Measurements from ENCODE around the gene TOP2B.

The TOP2B gene, protein sequence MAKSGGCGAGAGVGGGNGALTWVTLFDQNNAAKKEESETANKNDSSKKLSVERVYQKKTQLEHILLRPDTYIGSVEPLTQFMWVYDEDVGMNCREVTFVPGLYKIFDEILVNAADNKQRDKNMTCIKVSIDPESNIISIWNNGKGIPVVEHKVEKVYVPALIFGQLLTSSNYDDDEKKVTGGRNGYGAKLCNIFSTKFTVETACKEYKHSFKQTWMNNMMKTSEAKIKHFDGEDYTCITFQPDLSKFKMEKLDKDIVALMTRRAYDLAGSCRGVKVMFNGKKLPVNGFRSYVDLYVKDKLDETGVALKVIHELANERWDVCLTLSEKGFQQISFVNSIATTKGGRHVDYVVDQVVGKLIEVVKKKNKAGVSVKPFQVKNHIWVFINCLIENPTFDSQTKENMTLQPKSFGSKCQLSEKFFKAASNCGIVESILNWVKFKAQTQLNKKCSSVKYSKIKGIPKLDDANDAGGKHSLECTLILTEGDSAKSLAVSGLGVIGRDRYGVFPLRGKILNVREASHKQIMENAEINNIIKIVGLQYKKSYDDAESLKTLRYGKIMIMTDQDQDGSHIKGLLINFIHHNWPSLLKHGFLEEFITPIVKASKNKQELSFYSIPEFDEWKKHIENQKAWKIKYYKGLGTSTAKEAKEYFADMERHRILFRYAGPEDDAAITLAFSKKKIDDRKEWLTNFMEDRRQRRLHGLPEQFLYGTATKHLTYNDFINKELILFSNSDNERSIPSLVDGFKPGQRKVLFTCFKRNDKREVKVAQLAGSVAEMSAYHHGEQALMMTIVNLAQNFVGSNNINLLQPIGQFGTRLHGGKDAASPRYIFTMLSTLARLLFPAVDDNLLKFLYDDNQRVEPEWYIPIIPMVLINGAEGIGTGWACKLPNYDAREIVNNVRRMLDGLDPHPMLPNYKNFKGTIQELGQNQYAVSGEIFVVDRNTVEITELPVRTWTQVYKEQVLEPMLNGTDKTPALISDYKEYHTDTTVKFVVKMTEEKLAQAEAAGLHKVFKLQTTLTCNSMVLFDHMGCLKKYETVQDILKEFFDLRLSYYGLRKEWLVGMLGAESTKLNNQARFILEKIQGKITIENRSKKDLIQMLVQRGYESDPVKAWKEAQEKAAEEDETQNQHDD (N-terminal part only)

DNA sequence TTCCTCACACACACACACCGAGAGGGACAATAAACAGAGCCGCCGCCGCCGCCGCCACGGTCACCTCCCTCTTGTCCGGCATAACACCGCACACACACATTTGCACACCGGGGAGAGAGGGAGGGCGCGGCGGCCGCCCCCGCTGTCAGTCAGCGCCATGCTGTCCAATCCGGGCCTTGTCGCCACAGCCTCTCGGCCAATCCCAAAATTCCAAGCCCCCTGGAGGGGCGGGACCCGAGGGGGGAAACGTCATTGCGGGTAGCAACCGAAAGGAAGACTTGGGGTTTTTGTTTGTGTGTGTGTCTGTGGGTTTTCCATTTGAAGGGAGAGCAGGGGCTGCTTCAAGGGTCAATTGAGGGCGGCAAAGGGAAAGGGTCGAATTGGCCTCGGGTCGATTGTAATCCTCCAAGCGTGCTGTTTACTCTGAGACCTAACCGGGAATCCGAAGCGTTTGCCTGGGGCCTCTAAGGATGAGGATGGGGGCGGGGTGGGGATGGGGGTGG is at the start of gene TOP2B:
TSS of gene TOP2B (minus strand) at position 96 of the 503 bp plus-strand sequence. CDS start 610 bp downstream, outside the sequence.
- DNase-seq (ENCODE audit: low read depth), result peak; percentile 87
- in situ Hi-C loops (cut with HindIII; ENCODE audit: low sequenced_read_pairs), result loop anchor here (5.0 kb wide), 1 partner anchor 33 kb away; no protein-coding TSS in a partner anchor
- TF ChIP-seq, protein P1, sequence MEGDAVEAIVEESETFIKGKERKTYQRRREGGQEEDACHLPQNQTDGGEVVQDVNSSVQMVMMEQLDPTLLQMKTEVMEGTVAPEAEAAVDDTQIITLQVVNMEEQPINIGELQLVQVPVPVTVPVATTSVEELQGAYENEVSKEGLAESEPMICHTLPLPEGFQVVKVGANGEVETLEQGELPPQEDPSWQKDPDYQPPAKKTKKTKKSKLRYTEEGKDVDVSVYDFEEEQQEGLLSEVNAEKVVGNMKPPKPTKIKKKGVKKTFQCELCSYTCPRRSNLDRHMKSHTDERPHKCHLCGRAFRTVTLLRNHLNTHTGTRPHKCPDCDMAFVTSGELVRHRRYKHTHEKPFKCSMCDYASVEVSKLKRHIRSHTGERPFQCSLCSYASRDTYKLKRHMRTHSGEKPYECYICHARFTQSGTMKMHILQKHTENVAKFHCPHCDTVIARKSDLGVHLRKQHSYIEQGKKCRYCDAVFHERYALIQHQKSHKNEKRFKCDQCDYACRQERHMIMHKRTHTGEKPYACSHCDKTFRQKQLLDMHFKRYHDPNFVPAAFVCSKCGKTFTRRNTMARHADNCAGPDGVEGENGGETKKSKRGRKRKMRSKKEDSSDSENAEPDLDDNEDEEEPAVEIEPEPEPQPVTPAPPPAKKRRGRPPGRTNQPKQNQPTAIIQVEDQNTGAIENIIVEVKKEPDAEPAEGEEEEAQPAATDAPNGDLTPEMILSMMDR (IDR thresholded peaks at IDR 0.05; ENCODE audit: low read depth, low read length, missing control alignments), result no peak
- H3K4me3 ChIP-seq (ENCODE audit: low read depth, low read length), result peak within 1 kb of the TSS; percentile 79

DNA sequence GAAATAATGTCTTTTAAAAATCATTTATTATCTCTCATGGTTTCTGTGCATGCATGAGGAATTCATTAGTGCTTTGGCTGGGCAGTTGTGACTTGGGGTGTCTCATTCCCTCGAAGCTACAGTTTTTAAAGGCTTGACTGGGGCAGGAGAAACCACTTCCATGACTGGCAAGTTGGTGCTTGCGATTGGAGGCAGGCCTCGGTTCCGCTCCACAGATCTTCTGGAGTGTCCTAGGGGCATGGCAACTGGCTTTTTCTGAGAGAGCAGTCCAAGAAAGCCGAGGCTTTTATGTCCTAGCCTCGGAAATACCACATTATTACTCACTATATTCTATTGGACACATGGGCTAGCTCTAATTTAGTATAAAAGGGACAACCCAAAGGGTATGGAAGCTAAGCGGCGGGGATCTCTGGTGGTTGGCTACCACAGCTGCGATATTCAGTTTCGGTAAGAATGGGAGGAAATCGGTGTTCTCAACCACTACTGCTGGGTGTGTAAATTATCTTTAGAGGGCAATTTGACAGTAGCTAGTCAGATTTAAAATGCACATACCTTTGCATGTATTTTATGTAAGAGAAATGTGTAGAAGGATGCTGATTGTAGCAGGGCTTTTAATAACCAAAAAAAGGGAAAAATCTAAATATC is 48.8 kb upstream of the TOP2B start:
- DNase-seq (ENCODE audit: low read depth), result no peak
- TF ChIP-seq, protein P1 (IDR thresholded peaks at IDR 0.05; ENCODE audit: low read depth, low read length, missing control alignments), result no peak
- H3K4me3 ChIP-seq (ENCODE audit: low read depth, low read length), result no peak overlapping the region
- in situ Hi-C loops (cut with HindIII; ENCODE audit: low sequenced_read_pairs), result no loop called here

DNA sequence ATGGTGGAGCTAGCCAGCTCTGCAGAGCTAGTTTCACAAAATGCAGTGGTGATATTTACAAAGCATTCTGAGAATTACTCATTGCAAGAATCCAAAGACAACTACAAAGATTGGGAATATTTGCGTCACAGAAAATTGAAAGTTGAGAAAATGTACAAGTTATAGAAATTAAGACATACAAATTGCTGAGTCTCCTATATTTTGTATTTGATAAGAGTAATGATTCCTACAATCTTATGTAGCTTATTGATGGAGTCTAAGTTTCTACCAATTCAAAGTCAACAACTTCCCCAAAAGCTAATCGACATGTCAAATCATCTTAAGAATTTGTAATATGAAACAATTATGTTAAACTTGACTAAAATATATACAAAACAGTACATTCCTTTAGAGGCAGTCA is 46.4 kb upstream of the TOP2B start:
- TF ChIP-seq, protein P1 (IDR thresholded peaks at IDR 0.05; ENCODE audit: low read depth, low read length, missing control alignments), result no peak

DNA sequence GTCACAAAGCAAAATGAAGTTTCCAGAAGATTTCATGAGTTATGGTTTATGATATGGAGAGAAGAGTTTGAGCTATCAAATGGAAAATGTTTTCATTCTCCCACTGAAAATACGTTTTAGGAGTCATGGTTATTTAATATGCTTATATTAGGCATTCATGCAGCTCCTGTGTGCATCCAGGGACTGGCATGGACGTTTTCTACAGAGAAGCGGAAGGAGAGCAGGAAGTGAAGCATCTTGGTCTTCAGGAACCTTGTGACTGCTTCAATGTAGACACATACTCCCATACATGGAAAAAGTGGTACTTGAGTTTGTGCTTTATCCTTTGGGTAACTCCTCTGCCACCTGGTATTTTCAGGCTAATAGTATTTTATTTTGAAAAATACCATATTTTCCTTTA is 43.3 kb upstream of the TOP2B start:
- DNase-seq (ENCODE audit: low read depth), result no peak
- TF ChIP-seq, protein P1 (IDR thresholded peaks at IDR 0.05; ENCODE audit: low read depth, low read length, missing control alignments), result no peak
- in situ Hi-C loops (cut with HindIII; ENCODE audit: low sequenced_read_pairs), result no loop called here
- no peak overlapping the region for H3K4me3 ChIP-seq (ENCODE audit: low read depth, low read length)

More for the DNA sequence above, 46.4 kb upstream of the TOP2B start:
- in situ Hi-C loops (cut with HindIII; ENCODE audit: low sequenced_read_pairs), result no loop called here
- no peak for DNase-seq (ENCODE audit: low read depth)
- no peak overlapping the region for H3K4me3 ChIP-seq (ENCODE audit: low read depth, low read length)

DNA sequence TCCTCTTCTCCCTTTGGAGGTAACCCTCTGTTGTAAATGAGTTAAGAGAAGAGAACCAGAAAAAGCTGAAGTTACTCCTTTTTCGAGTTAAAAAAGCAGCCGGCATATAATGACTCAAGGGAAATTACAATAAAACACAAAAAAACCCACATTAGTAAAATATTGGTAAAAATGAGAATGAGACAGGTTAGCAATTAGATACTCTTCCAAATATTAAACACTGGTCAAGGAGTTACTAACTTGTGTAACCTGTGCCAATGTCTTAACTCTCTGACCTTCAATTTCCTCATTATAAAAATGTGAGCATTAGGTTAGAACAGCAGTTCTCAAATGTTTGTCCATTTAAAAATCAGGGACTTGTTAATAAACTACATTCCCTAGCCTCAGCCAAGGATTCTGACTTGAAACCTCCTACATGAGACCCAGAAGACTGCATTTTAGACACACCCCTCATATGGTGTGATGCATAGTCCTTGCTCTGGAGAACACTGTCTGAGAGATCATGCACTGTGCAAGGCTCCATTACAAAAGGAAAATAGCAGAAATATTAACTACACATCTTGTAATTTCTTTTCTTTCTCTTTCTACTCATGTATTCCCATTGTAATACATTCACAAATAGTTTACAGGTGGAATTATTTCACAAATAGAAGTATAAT is 42.7 kb upstream of the TOP2B start:
- in situ Hi-C loops (cut with HindIII; ENCODE audit: low sequenced_read_pairs), result no loop called here
- TF ChIP-seq, protein P1 (IDR thresholded peaks at IDR 0.05; ENCODE audit: low read depth, low read length, missing control alignments), result no peak
- no peak for DNase-seq (ENCODE audit: low read depth)
- H3K4me3 ChIP-seq (ENCODE audit: low read depth, low read length), result no peak overlapping the region
